VCaP (cell line): ENCODE measurements around the gene DYNC1H1.
"Not testable (repeated sequence)": the region's sequence is repeated elsewhere in the genome, so short reads cannot be mapped to it uniquely, and the experiment has no call there.

Experiments used
- H3K27ac ChIP-seq: fragments of 450-650 bp; 2 replicates; pipeline ENCODE4 v1.5.1; 2017
- TF ChIP-seq, protein P1 (sequence below): fragments of 450-650 bp; conservative IDR thresholded peaks from 2 replicates; pipeline ENCODE4 v1.5.1; 2017; ENCODE audit warnings: mild to moderate bottlenecking, moderate library complexity

DYNC1H1 gene

DNA sequence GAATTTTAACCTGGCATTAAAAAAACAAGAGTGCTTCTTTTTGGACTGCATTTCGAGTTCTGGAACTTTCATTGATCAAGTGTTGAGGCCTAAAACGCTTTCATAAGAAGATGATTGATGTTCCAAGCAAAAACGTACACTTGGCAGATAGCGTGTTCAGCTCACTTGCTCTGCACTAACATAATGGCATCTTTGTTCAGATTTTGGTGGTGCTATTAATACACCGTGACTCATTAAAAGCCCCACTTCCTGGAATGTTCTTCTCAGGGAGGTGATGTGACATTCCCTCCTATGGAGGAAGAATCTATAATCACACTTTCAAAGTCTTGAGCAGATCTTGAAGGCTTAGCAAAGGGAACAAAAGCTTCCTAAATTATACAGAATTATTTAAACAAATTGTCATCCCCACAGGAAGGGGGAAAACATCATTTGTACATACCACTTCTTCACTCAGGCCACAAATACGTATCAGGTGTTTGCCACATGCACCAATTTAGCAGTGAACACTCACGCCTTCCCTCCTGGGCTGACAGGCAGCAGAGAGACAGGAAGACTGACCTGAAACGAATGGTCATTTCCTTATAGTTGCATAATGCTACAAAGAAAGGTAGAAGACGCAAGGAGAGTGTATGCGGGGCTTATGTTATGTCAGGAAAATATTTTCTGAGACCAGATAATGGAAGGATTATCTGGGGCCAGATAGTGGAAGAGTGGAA is 107.1 kb downstream of the DYNC1H1 start:
- TF ChIP-seq, protein P1, sequence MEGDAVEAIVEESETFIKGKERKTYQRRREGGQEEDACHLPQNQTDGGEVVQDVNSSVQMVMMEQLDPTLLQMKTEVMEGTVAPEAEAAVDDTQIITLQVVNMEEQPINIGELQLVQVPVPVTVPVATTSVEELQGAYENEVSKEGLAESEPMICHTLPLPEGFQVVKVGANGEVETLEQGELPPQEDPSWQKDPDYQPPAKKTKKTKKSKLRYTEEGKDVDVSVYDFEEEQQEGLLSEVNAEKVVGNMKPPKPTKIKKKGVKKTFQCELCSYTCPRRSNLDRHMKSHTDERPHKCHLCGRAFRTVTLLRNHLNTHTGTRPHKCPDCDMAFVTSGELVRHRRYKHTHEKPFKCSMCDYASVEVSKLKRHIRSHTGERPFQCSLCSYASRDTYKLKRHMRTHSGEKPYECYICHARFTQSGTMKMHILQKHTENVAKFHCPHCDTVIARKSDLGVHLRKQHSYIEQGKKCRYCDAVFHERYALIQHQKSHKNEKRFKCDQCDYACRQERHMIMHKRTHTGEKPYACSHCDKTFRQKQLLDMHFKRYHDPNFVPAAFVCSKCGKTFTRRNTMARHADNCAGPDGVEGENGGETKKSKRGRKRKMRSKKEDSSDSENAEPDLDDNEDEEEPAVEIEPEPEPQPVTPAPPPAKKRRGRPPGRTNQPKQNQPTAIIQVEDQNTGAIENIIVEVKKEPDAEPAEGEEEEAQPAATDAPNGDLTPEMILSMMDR = no peak
- no peak overlapping the region for H3K27ac ChIP-seq

DNA sequence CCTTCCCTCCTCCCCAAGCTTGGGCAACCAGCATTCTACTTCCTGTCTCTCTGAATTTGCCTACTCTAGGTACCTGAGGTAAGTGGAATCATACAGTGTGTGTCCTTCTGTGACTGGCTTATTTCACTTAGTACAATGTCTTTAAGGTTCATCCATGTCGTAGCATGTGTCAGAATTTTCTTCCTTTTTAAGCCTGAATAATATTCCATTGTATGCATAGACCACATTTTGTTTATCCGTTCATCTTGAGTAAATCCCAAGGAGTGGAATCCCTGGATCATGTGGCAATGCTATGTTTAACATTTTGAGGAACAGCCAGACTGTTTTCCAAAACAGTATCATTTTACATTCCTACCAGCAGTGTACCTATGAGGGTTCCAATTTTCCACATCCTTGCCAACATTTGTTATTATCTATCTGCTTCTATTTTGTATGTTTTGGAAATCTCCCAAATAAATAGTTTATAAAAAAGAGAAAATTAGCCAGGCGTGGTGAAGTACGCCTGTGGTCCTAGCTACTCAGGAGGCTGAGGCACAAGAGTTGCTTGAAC is 110.1 kb downstream of the DYNC1H1 start:
- H3K27ac ChIP-seq = no peak overlapping the region
- TF ChIP-seq, protein P1 = no peak

DNA sequence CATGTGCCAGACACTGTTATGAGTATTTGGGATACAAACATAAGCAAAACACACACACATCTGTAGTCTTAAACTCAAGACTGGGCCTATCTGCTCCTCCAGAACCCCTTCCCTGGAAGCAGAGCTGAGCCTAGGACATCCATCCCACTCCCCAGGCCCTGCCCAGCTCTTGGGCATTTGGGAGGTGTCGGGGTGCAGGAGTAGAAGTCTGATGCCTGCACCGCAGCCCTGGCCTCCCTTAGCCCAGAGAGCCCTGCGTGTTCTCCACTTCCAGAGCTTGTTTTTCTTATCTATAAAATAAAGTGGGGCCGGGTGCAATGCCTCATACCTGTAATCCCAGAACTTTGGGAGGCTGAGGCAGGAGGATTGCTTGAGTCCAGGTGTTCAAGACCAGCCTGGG is 110.8 kb downstream of the DYNC1H1 start:
- TF ChIP-seq, protein P1 = no peak

DNA sequence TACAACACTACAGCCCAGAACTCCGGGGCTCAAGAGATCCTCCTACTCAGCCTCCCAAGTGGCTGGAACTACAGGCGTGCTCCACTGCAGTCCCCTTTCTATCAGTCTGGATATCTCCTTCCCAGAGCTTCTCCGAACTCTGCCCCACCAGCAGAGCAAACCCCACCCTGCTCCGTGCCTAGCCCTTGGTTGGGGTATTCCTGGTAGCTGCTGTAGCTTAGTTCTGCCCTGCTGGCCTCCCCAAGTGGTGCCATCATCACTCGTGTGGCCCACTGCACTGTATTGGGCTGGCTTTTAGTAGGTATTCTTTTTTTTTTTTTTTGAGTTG is 113.0 kb downstream of the DYNC1H1 start:
- TF ChIP-seq, protein P1 = no peak
- no peak overlapping the region for H3K27ac ChIP-seq

More for the DNA sequence above, 110.8 kb downstream of the DYNC1H1 start:
- no peak overlapping the region for H3K27ac ChIP-seq

DNA sequence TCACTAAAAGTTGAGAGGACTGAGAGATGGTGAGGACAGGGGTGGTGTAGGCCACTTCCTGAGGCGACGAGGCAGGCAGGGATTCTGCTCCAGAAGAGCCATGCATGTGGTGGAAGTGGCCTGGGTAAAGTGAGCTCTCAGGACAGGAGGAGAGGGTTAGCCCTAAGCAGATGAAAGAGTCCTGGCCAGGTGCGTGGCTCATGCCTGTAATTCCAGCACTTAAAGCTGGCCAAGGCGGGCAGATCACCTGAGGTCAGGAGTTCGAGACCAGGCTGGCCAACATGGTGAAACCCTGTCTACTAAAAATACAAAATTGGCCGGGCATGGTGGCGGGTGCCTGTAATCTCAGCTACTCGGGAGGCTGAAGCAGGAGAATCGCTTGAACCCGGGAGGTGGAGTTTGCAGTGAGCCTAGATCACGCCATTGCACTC is 114.0 kb downstream of the DYNC1H1 start:
- not testable (repeated sequence) for H3K27ac ChIP-seq

GRCh38 chr14:102078831-102079699 is 114.7 kb downstream of the DYNC1H1 start:
- H3K27ac ChIP-seq = no peak overlapping the region
- TF ChIP-seq, protein P1 = no peak

GRCh38 chr14:102079700-102079979 is 115.3 kb downstream of the DYNC1H1 start:
- TF ChIP-seq, protein P1 = no peak
- no peak overlapping the region for H3K27ac ChIP-seq
